Left ventricle myocardium superior (tissue), 1 donor: ENCODE results near the gene OPN4. TPM values are rescaled to one million over a fixed set of nuclear protein-coding genes. Genes with fewer than 3 reads are reported as not detected.

Source experiments
- ATAC-seq: fragments of 200-7000 bp; cut with Tn5 transposase; one replicate; pipeline ENCODE4 v1.9.1; 2020; ENCODE audit warnings: mild to moderate bottlenecking, moderate library complexity
- DNase-seq: peaks from one replicate; pipeline ENCODE4 v3.0.0-alpha.2; 2020
- intact Hi-C: fragments of 100-400 bp; cut with micrococcal nuclease; formaldehyde crosslinking; loops from one replicate; pipeline ENCODE4 v1.11.0; 2022
- total RNA-seq: library from RNA; stranded (reverse); fragmentation: NEBNext Ultra II Directional; extraction: Animal tissue kit (Norgen Biotek cat#: 25700); gene quantifications from one replicate; pipeline ENCODE4 v1.2.1, GENCODE V29; 2021
- donor health status: DM: no; HTN: yes; CAD: no; lungs with severe emphysema.

OPN4 gene
- total RNA-seq, 1 donor from 2014 or later = 0.25 TPM

DNA sequence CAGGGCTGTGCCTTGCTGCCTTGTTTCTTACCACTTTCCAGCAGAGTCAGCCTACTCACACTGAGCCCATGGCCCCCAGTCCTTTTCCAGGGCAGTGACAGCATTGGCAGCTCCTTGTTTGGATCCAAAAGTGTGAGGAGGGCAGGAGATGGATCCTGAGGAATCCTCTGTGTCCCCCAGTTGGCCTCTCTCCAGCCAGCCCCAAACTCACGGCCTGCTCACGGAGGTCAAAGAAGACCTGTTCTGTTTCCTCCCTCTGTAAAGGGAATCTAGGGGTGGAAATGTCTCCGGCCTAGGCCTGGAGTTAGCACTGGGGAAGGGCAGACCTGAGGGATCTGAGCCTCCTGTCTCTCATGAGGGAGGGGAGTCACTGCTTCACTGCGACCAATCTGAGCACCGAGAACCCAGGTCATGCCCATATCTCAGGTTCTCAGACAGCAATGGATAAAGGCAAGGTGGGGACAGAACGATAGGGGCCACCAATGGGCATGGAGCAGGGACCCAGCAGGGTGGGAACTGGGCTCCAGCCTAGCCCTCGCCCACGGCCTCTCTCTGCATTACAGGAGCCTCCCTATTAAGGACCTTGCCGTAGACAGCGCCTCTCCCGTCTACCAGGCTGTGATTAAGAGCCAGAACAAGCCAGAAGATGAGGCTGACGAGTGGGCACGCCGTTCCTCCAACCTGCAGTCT, 37.1 kb downstream of the OPN4 start:
- DNase-seq (peak; percentile 62), ATAC-seq (peak; percentile 5)
- intact Hi-C loops = no loop called here

DNA sequence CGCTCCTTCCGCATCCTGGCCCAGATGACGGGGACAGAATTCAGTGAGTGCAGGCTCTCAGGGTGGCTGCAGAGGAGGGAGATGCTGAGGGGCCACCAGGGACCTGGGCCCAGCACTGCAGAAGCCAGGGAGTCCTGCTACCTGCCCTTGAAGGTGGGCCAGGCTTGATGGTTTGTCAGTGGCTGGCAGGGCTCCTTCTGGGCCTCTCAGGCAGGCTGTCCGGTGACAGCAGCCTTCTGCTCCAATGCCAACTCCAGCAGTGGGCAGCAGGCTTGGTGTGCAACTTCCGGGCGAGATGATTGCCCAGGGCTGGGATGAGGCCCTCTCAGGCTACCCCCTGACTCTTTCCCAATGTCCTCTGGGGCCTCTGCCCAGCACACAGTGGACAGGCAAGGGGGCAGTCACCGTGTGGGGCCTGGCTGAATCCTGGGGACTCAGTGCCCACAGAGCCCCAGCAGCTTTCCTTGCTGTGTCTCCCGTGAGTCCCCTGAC, 37.7 kb downstream of the OPN4 start:
- peak; percentile 0 for ATAC-seq
- no peak for DNase-seq
- intact Hi-C loops = no loop called here

DNA sequence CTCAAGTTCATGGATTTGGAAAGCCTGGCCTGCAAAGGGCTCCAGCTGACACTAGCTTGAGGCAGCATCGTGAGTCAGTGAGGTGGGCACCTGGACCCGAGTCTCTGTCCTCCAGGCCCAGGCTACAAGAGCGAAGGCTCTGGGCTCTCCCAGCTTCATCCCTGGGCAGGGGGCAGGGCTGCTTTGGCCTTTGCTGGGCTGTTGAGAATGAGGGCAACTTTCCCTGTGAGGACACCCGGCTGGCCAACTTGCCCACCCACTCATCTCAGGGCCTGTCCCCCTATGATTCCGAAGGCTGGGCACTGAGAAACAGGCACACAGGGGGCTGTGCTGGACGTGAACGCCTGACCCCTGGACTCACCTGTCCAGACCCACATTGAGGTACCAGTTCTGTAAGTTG, 38.3 kb downstream of the OPN4 start:
- intact Hi-C loops = no loop called here
- ATAC-seq (no peak), DNase-seq (no peak)

DNA sequence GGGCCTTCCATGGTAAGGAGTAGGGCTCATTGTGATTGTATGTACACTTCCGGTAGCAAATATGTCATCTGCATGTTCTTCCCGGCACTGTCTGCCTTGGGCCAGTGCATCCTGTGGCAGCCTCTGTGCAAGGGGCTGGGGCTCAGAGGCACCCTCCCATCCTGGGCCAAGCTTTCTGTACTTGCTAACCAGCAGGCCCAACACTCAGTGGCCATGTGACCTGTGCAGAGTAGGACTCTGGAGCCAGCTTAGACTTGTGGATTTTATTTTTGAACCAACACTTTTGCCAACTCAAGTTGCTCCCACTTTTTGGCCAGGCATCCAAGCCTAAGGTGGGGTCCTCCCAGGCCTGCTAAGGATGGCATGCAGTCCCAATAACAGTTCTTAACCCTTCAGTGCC, 38.9 kb downstream of the OPN4 start:
- ATAC-seq (no peak), DNase-seq (no peak)
- intact Hi-C loops = no loop called here

DNA sequence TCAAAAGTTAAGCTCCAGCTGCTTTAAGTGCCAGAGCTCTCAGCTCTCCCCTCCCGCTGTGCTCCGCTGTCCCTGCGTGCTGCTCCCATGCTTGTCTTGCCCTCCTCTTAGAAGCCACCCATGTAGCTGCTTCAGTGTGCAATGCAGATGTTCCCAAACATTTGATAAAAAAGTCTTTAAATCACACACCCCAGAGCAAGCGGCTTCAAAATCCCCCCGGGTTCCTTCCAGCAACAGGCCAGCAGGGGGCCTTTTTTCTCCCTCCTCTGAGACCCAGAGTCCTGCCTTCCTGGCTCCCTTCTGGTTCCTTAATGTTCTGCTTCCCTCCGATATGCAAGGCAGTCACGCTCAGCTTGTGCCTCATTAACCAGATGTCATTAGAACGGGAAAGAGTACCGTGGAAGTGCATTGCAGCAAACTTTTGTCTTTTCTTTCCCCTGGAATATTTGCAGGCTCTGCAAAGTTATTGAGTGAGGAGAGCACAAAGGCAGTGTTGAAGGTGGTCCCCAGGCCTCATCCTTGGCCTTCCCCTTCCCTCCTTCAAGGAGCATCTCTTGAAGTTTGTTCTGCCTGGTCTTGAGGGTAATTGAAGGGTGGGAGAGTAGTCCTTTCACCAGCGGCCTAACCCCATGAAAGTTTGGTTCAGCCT, 39.5 kb downstream of the OPN4 start:
- ATAC-seq = no peak
- DNase-seq = no peak
- intact Hi-C loops = no loop called here

DNA sequence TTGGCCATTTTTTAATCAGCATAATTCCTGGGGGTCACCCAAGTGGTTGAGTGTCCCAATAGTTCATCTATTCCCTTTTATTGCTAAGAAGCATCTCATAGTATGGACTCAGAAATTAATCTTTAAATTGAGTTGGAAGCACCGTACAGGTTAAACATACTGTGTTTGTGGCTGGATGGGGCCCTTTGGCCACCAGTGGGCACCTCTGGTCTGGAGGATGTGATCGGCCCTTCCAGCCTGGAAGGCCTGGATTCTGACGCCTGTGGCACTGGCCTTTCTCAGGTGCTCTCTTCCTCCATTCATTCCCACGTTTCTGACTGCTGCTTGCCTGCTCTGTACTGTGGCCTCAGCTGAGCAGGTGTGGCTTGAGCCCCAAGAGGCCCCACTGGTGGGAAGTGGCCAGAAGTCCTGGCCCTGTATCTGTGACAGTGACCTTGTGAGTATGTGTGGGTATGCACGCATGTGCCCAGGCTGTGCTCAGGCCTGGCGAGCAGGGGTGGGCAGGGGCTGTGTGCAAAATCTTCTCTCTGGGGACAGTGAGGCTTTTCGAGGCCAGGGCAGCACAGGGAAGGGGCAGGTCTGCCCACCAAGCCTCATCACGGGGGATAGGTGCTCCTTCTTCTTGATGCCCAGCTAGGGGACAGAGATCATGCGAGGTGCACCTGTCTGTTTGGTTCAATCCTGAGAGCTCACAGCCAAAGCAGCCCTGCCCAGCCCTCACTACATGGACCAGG, 44.0 kb downstream of the OPN4 start:
- intact Hi-C loops = no loop called here
- DNase-seq (peak; percentile 25), ATAC-seq (no peak)

DNA sequence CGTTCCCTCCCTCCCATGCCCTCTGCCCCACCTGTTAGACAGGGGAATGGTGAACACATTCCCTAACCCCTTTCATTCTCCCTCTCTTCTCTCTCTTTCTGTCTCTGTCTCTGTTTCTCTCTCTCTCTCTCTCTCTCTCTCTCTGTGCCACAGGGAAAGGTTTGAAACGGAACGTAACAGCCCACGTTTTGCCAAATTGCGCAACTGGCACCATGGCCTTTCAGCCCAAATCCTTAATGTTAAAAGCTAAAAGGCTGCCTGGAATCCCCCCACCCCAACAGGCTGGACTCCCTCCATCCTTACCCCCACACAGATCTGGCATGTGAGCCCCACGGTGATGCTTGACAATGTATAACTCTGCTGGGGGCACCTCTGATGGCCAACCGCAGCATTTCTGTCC, 44.8 kb downstream of the OPN4 start:
- intact Hi-C loops = no loop called here
- ATAC-seq (no peak), DNase-seq (peak; percentile 15)

DNA sequence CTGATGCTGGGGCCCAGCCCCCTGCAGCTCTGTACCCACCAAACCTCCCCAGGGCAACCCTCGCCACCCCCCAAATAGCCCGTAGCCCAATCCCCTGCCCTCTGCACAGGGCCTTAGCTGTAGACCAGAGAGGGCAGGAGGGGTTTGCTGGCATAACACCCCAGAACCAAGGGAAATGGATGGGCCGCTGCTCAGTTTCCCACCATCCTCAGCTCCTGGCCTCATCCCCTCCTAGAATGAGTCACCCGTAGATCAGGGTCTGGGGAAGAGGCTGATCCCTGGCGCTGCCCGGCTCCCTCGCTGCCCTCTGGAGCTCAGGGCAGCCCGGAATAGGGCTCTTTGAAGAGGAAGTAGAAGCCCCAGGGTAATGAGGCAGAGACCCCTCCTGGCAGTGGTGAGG, 45.2 kb downstream of the OPN4 start:
- intact Hi-C loops = no loop called here
- peak; percentile 25 for DNase-seq
- peak; percentile 0 for ATAC-seq

DNA sequence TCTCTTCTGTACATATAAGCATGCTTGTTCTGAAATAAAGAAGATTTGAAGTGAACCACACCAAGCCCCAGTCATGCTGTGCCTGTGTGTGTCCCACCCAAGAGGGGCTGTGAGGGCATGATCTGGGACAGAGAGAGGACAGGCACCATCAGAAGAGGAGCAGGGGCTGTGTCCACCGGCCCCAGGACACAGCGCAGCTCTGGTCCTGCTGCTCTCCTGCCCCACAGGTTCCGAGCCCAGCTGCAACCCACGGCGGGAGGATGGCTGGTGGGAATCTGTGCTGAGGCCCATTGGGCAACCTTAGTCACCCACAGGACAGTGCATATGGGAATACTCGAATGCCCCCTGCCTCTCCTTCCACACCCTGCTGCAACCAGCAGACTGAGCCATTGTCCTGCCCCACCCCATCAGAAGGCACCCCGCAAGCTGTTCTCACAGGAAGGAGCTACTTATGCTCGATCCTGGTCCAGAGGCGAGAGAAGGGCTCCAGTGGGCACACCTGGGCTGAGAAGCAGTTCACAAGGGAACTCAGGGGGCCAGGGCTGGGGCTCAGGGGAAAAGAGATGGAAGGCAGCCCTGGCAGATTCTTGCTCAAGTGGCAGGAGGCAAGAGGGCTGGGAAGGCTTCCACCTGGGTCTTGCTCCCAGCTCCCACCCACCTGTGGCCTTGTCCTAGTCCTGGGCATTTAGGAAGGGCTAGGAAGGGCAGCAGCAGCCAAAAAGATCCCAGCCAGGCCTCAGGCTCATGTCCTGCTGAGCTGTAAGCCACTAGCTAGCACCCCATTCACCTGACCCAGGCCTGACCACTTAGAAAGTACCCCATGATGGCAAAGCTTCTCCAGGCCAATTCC, 45.9 kb downstream of the OPN4 start:
- ATAC-seq = peak; percentile 2

DNA sequence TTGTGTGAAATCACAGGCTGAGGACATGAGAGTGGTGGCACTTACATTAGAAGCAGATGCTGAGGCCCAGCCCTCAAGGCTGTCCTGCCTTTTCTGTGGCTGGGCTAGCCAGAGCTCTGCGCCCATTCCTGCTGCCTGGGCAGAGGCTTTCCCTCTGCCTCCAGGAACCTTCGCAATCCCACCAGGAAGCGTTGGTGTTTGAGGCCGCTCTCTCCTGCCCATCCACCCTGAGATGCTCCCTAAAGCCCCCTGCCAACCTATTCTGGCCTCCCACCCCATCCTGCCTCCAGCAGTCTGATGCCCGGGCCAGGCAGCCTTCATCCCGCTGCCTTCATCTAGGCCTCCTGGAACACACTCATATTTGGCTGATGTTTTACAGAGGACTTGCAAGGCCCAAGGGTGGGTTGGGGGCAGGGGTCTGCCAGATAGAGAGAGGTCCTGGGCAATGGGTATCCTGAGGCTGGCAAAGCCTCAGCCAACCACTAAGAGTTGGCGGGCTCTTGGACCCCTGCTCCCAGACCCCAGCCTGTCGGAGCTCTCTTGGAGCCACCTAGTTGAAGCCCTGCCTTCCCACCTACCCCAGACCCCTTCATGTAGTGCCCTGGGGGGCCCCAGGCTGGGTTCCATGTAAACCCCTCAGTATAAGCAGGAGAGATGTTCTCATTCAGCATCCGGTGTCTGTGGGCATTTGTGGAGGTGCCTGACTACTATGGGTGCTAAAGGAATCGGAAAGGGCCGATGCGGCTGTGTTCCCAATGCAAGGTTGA, 46.7 kb downstream of the OPN4 start:
- ATAC-seq = no peak
- intact Hi-C loops = no loop called here
- DNase-seq = no peak

More for the DNA sequence above, 45.9 kb downstream of the OPN4 start:
- DNase-seq = peak; percentile 28
- intact Hi-C loops = no loop called here

DNA sequence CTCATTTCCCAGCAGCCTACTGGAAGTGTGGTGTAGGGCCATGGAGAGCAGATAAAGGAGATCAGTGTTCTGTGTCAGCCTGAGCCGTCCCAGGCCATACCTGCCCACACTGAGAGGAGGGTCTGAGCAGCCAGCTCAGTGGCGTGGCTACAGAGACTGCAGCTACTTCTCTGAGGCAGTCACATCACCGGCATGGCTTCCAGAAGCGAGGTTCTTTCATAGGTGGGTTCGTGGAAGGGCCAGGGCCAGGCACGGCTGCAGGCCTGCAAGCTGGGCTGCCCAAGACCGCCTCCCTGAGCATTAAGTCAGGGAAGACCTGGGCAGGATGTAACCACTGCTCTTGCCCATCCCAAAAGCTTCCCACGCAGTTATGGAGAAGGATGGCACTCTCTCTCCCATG, 48.8 kb downstream of the OPN4 start:
- intact Hi-C loops = no loop called here
- DNase-seq (no peak), ATAC-seq (peak; percentile 3)

DNA sequence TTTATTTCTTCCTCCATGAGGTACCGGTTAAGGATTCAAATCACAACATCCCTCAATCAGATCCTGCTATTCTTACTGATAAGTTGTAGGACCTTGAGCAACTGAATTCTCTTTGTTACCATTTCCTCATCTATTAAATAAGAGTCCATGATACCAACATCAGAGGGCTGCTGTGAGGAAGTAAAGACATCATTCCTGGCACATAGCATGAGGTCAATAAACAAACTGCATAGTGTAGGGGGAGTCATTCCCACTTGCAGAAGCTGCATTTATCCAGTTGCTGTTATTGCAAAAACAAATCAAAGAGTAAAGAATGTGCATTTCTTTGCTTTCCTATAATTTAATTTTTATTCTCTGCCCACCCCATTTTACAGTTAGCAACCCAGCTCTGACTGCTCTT, 50.8 kb downstream of the OPN4 start:
- intact Hi-C loops = no loop called here
- DNase-seq (no peak), ATAC-seq (no peak)

DNA sequence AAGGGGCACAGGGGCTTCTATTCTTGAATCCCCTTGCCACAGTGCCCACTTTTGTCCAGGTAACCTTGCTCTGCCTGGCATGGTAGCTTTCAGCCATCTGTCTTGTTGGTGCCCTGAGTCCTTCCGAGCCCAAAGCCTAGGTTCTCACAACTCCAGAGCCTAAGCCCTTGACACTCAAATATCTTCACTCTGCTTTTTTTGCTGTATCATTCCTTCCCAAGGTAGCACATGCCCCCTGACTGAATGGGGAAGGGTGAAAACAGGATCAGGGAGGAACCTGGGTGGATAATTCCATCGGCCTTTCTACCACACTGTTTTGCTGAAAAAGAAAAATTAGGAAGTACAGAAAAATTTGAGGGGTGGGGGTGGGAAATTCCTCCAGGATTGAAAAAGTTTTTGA, 51.6 kb downstream of the OPN4 start:
- DNase-seq (no peak), ATAC-seq (no peak)
- intact Hi-C loops = no loop called here

DNA sequence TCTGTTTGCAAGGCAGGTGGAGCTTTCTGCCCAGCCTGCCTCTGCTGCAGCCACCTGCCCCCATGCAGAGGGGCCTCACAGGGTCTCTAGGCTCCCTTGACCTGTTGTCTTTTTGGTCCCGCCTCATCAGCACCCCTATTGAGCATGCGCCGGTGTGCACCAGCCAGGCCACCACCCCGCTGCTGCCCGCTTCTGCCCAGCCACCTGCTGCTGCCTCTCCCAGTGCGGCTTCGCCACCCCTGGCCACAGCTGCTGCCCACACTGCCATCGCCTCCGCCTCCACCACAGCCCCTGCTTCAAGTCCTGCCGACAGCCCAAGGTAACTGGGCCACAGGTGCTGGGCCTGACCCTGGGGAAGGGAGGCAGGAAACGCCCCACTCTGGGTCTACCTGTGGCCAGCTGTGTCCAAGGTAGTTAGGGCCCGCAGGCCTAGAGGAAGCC, 52.1 kb downstream of the OPN4 start:
- no peak for DNase-seq
- no peak for ATAC-seq

DNA sequence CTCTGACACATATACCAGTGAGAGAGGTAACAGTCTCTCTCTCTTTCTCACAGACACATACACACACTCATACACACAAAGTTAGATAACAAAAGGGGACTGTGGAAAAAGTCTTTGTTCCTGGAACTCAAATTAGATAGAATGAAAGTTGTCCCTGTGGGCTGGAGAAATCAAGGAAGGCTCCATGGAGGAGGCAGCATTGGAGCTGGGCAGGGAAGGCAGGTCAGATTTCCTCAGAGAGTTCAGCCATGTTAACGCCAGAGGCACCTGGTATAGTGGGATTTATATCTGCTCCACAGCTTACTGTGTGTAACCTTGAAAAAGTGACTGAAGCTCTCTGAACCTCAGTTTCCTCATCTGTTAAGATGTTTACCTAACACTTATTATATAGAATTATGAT, 52.6 kb downstream of the OPN4 start:
- intact Hi-C loops = no loop called here
- ATAC-seq = no peak
- DNase-seq = no peak

More for the DNA sequence above, 52.1 kb downstream of the OPN4 start:
- intact Hi-C loops = no loop called here

DNA sequence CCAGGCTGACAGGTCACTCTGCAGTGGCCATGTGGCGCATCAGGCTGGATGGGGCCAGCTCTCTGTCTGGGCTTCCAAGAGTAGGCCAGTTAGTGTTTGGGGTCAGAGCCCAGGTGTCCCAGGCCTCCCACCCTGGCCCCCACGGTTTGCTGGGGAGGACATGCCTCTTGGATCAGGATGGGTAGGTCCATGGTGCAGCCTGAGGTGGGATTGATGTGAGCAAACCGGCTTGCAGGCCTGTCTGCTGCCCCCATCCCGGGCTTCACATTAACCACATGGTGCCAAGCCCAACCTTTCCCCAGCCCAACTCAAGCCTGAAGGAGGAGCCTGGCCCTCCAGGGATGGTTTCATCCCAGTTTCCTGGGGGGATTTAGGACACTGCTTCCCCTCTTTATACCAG, 53.2 kb downstream of the OPN4 start:
- no peak for ATAC-seq
- intact Hi-C loops = no loop called here
- no peak for DNase-seq

DNA sequence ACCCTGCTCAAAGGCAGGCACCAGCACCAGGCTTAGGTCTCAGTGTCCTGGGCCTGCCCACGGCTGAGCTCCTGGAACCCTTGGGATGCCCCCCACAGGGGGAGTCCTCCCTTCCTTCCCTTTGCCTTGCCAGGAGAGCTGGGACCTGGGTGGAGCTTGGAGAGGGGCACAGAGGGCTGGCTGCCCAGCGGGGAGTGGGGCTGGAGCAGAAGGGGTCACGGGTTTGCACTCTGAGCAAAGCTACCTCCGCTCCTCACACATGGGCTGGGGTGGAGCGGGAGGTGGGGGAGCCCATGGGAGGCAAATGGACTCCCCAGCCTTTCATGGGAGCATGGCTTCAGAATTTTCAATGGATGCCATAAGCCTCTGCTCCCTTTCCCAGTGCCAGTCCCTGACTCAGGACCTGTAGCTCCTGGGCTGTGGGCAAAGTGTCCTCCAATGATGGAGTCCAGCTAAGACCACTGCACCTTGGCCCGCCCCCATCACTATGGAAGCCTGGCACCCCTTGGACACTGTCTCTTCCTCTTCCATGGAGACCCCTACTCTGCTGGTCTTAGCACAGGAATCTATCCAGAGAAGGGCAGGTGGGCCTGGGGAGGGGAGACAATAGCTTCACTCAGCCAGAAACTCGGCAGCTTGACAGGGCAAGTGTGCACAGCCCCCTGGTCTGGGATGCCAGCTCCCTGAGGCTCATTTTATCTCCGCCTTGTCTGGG, 53.9 kb downstream of the OPN4 start:
- DNase-seq (no peak), ATAC-seq (peak; percentile 0)
- intact Hi-C loops = no loop called here

DNA sequence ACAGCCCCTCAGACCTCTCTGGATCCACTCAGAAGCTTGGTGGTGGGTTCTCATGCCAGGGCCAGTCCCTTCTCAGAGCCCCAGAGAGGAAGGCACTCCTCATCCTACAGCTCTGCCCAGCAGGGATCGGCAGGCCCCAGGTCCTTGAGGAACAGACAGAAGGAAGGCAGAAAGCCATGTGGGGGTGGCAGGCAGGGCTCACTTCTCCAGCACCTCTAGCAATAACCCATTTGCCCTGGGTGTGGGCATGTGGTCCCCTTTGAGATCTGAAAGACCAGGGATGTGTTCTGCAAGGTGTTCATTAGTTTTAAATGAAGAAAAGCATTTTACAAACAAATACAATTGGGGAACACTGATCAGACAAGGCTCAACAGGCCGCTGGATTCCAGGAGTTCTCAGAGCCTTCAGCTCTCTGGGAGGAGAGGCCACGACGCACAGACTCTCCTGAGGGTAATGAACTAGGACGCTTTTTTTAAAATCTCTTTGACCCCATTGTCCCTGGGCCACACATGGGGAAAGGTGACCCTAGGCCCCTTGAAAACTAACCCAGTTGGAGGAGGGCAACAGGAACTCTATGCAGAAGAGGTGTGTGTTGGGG, 54.5 kb downstream of the OPN4 start:
- ATAC-seq (no peak), DNase-seq (no peak)
- intact Hi-C loops = no loop called here
